Right atrium auricular region (tissue), 2 donors: ENCODE results near the gene HTR1E. TPM values are rescaled to one million over a fixed set of nuclear protein-coding genes. Genes with fewer than 3 reads are reported as not detected.
A peak's percentile ranks its signal among the peaks of the same experiment; 100 is the strongest.

Source experiments
- DNase-seq: peaks from one replicate; pipeline ENCODE4 v3.0.0-alpha.2; 2019; ENCODE audit warnings: low spot score
- H3K27ac ChIP-seq, 2 donors: fragments of 200-600 bp; sonication (generic); 1 replicate in 1 of 2; 2 replicates in 1 of 2; pipeline ENCODE4 v1.5.1; 2016 to 2019
- H3K27me3 ChIP-seq, 2 donors: fragments of 200-600 bp; sonication (generic); one replicate each; pipeline versions ENCODE4 v1.5.1 to v1.6.0; 2017 to 2019
- H3K36me3 ChIP-seq: fragments of 200-600 bp; sonication (generic); one replicate; pipeline ENCODE4 v1.5.1; 2016
- H3K4me1 ChIP-seq, 2 donors: fragments of 200-600 bp; sonication (generic); one replicate each; pipeline versions ENCODE4 v1.5.1 to v1.6.0; 2017 to 2019
- H3K4me3 ChIP-seq, 2 donors: fragments of 200-600 bp; sonication (generic); 1 replicate in 1 of 2; 2 replicates in 1 of 2; pipeline ENCODE4 v1.5.1; 2017 to 2019; ENCODE audit warnings: mild to moderate bottlenecking in 1 of 2, moderate library complexity in 1 of 2
- H3K9me3 ChIP-seq, 2 donors: fragments of 200-600 bp; sonication (generic); one replicate each; pipeline ENCODE4 v1.5.1; 2019
- CTCF ChIP-seq, 2 donors: fragments of 200-600 bp; sonication (generic); IDR thresholded peaks; one replicate each; pipeline ENCODE4 v1.5.1; 2019; ENCODE audit warnings: antibody characterized with exemption in 2 of 2
- total RNA-seq, 2 donors: library from RNA; depleted of rRNA; stranded (reverse); fragments of >200 nt; gene quantifications; one replicate each; pipeline ENCODE4 v1.1.0, GENCODE V29; 2016

HTR1E gene
- total RNA-seq, 2 donors from 2014 or later: not detected

- H3K4me3 ChIP-seq: no peak overlapping the region
- peaks cover 5 to 13% of the 10 kb centered on the region in 2 donors for H3K27me3 ChIP-seq
- DNase-seq: no peak
- no peak overlapping the region for H3K27ac ChIP-seq
- H3K4me1 ChIP-seq: peaks cover 0 to 11% of the 10 kb centered on the region in 2 donors
- TF ChIP-seq CTCF (IDR thresholded peaks at IDR 0.05): no peak
- H3K9me3 ChIP-seq: no peaks in the 10 kb centered on the region
- H3K36me3 ChIP-seq: no peaks in the 10 kb centered on the region
These were observed 3.0 kb upstream of the HTR1E start for GRCh38 chr6:86934365-86934764.

GRCh38 chr6:86936834-86937218 lies 502 bp upstream of the HTR1E start:
- Histone ChIP-seq H3K27me3 (peaks cover 5 to 13% of the 10 kb centered on the region in 2 donors), H3K9me3 (no peaks in the 10 kb centered on the region), H3K27ac (no peak overlapping the region), H3K36me3 (no peaks in the 10 kb centered on the region), H3K4me3 (peak overlapping the region in 1 of 2 donors; percentile 20), H3K4me1 (peaks cover 0 to 11% of the 10 kb centered on the region in 2 donors)
- no peak for TF ChIP-seq CTCF (IDR thresholded peaks at IDR 0.05)
- no peak for DNase-seq

GRCh38 chr6:86938814-86939213 lies 1.5 kb downstream of the HTR1E start:
- no peaks in the 10 kb centered on the region for H3K9me3 ChIP-seq
- H3K4me1 ChIP-seq: peaks cover 0 to 11% of the 10 kb centered on the region in 2 donors
- no peak for TF ChIP-seq CTCF (IDR thresholded peaks at IDR 0.05)
- no peak overlapping the region for H3K4me3 ChIP-seq
- H3K27me3 ChIP-seq: peaks cover 5 to 13% of the 10 kb centered on the region in 2 donors
- no peak for DNase-seq
- H3K36me3 ChIP-seq: no peaks in the 10 kb centered on the region
- no peak overlapping the region for H3K27ac ChIP-seq

- H3K36me3 ChIP-seq: no peaks in the 10 kb centered on the region
- H3K9me3 ChIP-seq: no peaks in the 10 kb centered on the region
- peaks cover 5 to 11% of the 10 kb centered on the region in 2 donors for H3K27me3 ChIP-seq
- H3K4me3 ChIP-seq: no peak overlapping the region
- H3K4me1 ChIP-seq: peaks cover 0 to 11% of the 10 kb centered on the region in 2 donors
- DNase-seq: no peak
- H3K27ac ChIP-seq: no peak overlapping the region
- no peak for TF ChIP-seq CTCF (IDR thresholded peaks at IDR 0.05)
These were observed 4.1 kb downstream of the HTR1E start for GRCh38 chr6:86941461-86941860.

- Histone ChIP-seq H3K4me3 (no peak overlapping the region), H3K36me3 (no peaks in the 10 kb centered on the region), H3K27me3 (no peaks in the 10 kb centered on the region), H3K27ac (no peak overlapping the region), H3K4me1 (no peaks in the 10 kb centered on the region), H3K9me3 (no peaks in the 10 kb centered on the region)
- no peak for DNase-seq
- no peak for TF ChIP-seq CTCF (IDR thresholded peaks at IDR 0.05)
These were observed 5.6 kb downstream of the HTR1E start for GRCh38 chr6:86942769-86943516.
